Natural killer cell (primary cell): ENCODE results near the gene PTMS. TPM values are rescaled to one million over a fixed set of nuclear protein-coding genes. Genes with fewer than 3 reads are reported as not detected.

Experiments
- ATAC-seq, 3 donors: fragments of 150-1000 bp in 2 of 3; fragments of 200-7000 bp in 1 of 3; cut with Tn5 transposase; 1 replicate in 1 of 3; 2 replicates in 2 of 3; pipeline ENCODE4 v1.10.0; 2021; ENCODE audit warnings: mild to moderate bottlenecking in 2 of 3, moderate library complexity in 2 of 3
- DNase-seq, 2 donors: peaks; one replicate each; pipeline versions ENCODE4 v3.0.0 to v3.0.0-alpha.2; 2013 to 2021; ENCODE audit warnings: mixed read lengths in 1 of 2
- H3K27ac ChIP-seq: one replicate; pipeline ENCODE4 v1.5.1; 2013; ENCODE audit warnings: mild to moderate bottlenecking, low read length
- H3K27me3 ChIP-seq: one replicate; pipeline ENCODE4 v1.6.1; 2013; ENCODE audit warnings: low read length; ENCODE audit not compliant: control insufficient read depth, insufficient read depth
- H3K36me3 ChIP-seq: one replicate; pipeline ENCODE4 v1.6.1; 2013; ENCODE audit warnings: low read length; ENCODE audit not compliant: control insufficient read depth, insufficient read depth
- H3K4me1 ChIP-seq: one replicate; pipeline ENCODE4 v1.6.1; 2013; ENCODE audit warnings: low read length; ENCODE audit not compliant: control insufficient read depth, insufficient read depth
- H3K4me3 ChIP-seq: one replicate; pipeline ENCODE4 v1.5.1; 2013; ENCODE audit warnings: low read length
- H3K9me3 ChIP-seq: one replicate; pipeline ENCODE4 v1.6.1; 2013; ENCODE audit warnings: low read length; ENCODE audit not compliant: control insufficient read depth, insufficient read depth
- H3K27ac Mint-ChIP-seq, 2 donors: one replicate each; pipeline ENCODE4 v1.8.0; 2022; ENCODE audit warnings: mild to moderate bottlenecking in 2 of 2, mixed read lengths in 2 of 2, moderate library complexity in 1 of 2
- H3K27me3 Mint-ChIP-seq, 2 donors: one replicate each; pipeline ENCODE4 v1.8.0; 2022; ENCODE audit warnings: low read depth in 2 of 2, mixed read lengths in 2 of 2
- H3K36me3 Mint-ChIP-seq: one replicate; pipeline ENCODE4 v1.8.0; 2022; ENCODE audit warnings: mixed read lengths
- H3K4me1 Mint-ChIP-seq, 2 donors: one replicate each; pipeline ENCODE4 v1.8.0; 2022; ENCODE audit warnings: mixed read lengths in 2 of 2
- H3K4me3 Mint-ChIP-seq: one replicate; pipeline ENCODE4 v1.8.0; 2022; ENCODE audit warnings: mild to moderate bottlenecking, moderate library complexity, mixed read lengths
- H3K9me3 Mint-ChIP-seq, 2 donors: one replicate each; pipeline ENCODE4 v1.8.0; 2022; ENCODE audit warnings: mixed read lengths in 2 of 2
- CTCF ChIP-seq: fragments of 200-600 bp; IDR thresholded peaks from one replicate; pipeline ENCODE4 v1.8.0; 2022; ENCODE audit warnings: antibody characterized with exemption
- WGBS: methylation state at CpG from one replicate; pipeline ENCODE4 v1.1.7; 2013; ENCODE audit warnings: missing lambda C conversion rate; ENCODE audit not compliant: insufficient coverage; 5-methylcytosine and 5-hydroxymethylcytosine counted together
- intact Hi-C: fragments of 100-400 bp; cut with micrococcal nuclease; formaldehyde crosslinking; loops from one replicate; pipeline ENCODE4 v1.14.2; 2022
- total RNA-seq, 4 donors: library from RNA; stranded (reverse); fragments of 120-200 nt in 1 of 4; gene quantifications; one replicate each; pipeline versions ENCODE4 v1.2.3 to v1.2.4, GENCODE V29; 2013 to 2022

PTMS gene
- total RNA-seq, 3 donors from 2014 or later (not counting 1 experiment from before 2014, with no cell fraction given): 2.3 to 33.2 (median 2.8) TPM

- Mint-ChIP-seq H3K27me3 (peaks cover 0 to 28% of the 10 kb centered on the region in 2 donors), H3K9me3 (no peaks in the 10 kb centered on the region), H3K4me3 (no peak overlapping the region), H3K36me3 (no peaks in the 10 kb centered on the region), H3K4me1 (peaks cover 5 to 18% of the 10 kb centered on the region in 2 donors), H3K27ac (no peak overlapping the region)
- ATAC-seq: no peak
- intact Hi-C loops: no loop called here
- Histone ChIP-seq H3K36me3 (no peaks in the 10 kb centered on the region), H3K27me3 (no peaks in the 10 kb centered on the region), H3K4me1 (peaks cover 10% of the 10 kb centered on the region), H3K9me3 (no peaks in the 10 kb centered on the region), H3K27ac (no peak overlapping the region), H3K4me3 (no peak overlapping the region)
- no peak for TF ChIP-seq CTCF
- WGBS: 93% methylated on average over 8 of the region's 8 CpGs
- DNase-seq: no peak
Observed at GRCh38 chr12:6757028-6757690, 9.0 kb upstream of the PTMS start.

- WGBS: 79% methylated on average over 9 of the region's 9 CpGs
- Histone ChIP-seq H3K9me3 (no peaks in the 10 kb centered on the region), H3K36me3 (no peaks in the 10 kb centered on the region), H3K4me1 (peaks cover 4% of the 10 kb centered on the region), H3K27me3 (no peaks in the 10 kb centered on the region), H3K27ac (no peak overlapping the region), H3K4me3 (no peak overlapping the region)
- Mint-ChIP-seq H3K4me3 (no peak overlapping the region), H3K27me3 (peaks cover 0 to 31% of the 10 kb centered on the region in 2 donors), H3K36me3 (no peaks in the 10 kb centered on the region), H3K27ac (no peak overlapping the region), H3K4me1 (peaks cover 4% of the 10 kb centered on the region in 2 donors), H3K9me3 (no peaks in the 10 kb centered on the region)
- no peak for DNase-seq
- no peak for ATAC-seq
- intact Hi-C loops: no loop called here
- no peak for TF ChIP-seq CTCF
Observed at GRCh38 chr12:6758506-6759095, 7.6 kb upstream of the PTMS start.

GRCh38 chr12:6759741-6760140, 6.4 kb upstream of the PTMS start:
- no peaks in the 10 kb centered on the region for H3K36me3 ChIP-seq
- no peaks in the 10 kb centered on the region for H3K9me3 ChIP-seq
- DNase-seq: no peak
- H3K27ac Mint-ChIP-seq: no peak overlapping the region
- WGBS: 95% methylated on average over 5 of the region's 5 CpGs
- H3K27ac ChIP-seq: no peak overlapping the region
- H3K4me1 ChIP-seq: peaks cover 9% of the 10 kb centered on the region
- H3K4me3 ChIP-seq: no peak overlapping the region
- H3K36me3 Mint-ChIP-seq: no peaks in the 10 kb centered on the region
- H3K27me3 Mint-ChIP-seq: peaks cover 7 to 39% of the 10 kb centered on the region in 2 donors
- no peaks in the 10 kb centered on the region for H3K9me3 Mint-ChIP-seq
- no peak for ATAC-seq
- peaks cover 7 to 9% of the 10 kb centered on the region in 2 donors for H3K4me1 Mint-ChIP-seq
- H3K4me3 Mint-ChIP-seq: no peak overlapping the region
- H3K27me3 ChIP-seq: no peaks in the 10 kb centered on the region
- intact Hi-C loops: no loop called here
- no peak for TF ChIP-seq CTCF
